PFSK-1 (cell line): ENCODE data around the gene BACE2.

Experiments
- FOXP2 ChIP-seq: optimal IDR thresholded peaks from 2 replicates; pipeline ENCODE3; 2011; ENCODE audit warnings: borderline replicate concordance, control low read depth, inconsistent platforms; ENCODE audit not compliant: insufficient read depth; ENCODE audit errors: extremely low read length, extremely low read depth
- POLR2AphosphoS5 ChIP-seq: IDR thresholded peaks from 2 replicates; pipeline ENCODE4 v1.6.1; 2012; ENCODE audit warnings: low read depth, mild to moderate bottlenecking, control low read depth, low read length, moderate library complexity
- REST ChIP-seq, 2 experiments: IDR thresholded peaks; 2 replicates each; pipeline versions ENCODE4 v1.6.1 to v1.8.0; 2011 to 2012; ENCODE audit warnings: low read depth in 2 of 2, low read length in 2 of 2, control low read depth in 1 of 2, inconsistent platforms in 1 of 2, mild to moderate bottlenecking in 1 of 2, moderate library complexity in 1 of 2; ENCODE audit not compliant: insufficient read depth in 1 of 2
- SIN3A ChIP-seq: IDR thresholded peaks from 2 replicates; pipeline ENCODE4 v1.6.1; 2012; ENCODE audit warnings: mild to moderate bottlenecking, low read length, moderate library complexity, borderline replicate concordance; ENCODE audit not compliant: insufficient read depth
- TAF1 ChIP-seq: IDR thresholded peaks from 2 replicates; pipeline ENCODE4 v1.6.1; 2012; ENCODE audit warnings: low read length, control low read depth, borderline replicate concordance; ENCODE audit not compliant: insufficient read depth

GRCh38 chr21:41233916-41234315, 66.0 kb downstream of the BACE2 start:
- TF ChIP-seq POLR2AphosphoS5 (no peak), SIN3A (no peak), REST (IDR thresholded peaks at IDR 0.05; ENCODE audit: insufficient read depth in 1 of 2, low read depth in 2 of 2, low read length in 2 of 2) (no peak), FOXP2 (no peak), TAF1 (no peak)
